NCI-H187 treated with DMSO at 0.1 percent for 48 hours (cell line): Measurements from ENCODE around the gene WSCD1.

Experiments used
- DNase-seq: peaks from one replicate; lab custom pipeline; 2025; lab: John Stamatoyannopoulos, UW

WSCD1 gene

DNA sequence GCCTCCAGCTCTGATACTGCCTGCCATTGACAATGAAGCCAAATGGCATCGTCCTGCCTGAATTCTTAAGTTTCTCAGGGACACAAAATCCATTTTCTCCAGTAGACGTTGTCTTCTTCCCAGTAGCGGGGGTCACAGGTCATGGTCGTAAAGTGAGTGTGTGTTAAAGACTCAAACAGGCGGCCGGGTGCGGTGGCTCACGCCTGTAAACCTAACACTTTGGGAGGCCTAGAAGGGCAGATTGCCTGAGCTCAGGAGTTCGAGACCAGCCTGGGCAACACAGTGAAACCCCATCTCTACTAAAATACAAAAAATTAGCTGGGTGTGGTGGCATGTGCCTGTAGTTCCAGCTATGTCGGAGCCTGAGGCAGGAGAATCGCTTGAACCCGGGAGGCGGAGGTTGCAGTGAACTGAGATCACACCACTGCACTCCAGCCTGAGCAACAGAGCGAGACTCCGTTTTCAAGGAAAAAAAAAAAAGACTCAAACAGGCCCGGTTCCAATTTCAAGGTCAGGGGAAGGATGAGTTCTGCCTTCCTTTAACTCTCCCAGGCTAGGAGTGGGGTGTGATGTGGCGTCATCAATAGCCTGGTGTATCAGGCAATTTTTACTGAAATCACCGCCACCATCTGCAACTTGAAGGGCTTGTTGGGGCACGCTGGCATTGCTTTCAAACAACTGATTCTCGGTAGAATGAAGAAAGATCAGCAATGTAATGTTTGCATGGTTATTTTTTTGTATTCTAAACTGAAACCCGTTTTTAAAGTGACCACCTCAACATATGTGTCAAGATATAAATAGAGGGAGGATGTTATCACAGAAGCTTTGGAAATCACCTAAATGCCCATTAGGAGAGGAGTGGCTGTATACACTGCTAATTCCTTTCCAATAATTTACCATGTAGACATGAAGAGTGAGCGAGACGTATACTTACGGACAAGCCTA, 91.0 kb downstream of the WSCD1 start:
- DNase-seq, result no peak

DNA sequence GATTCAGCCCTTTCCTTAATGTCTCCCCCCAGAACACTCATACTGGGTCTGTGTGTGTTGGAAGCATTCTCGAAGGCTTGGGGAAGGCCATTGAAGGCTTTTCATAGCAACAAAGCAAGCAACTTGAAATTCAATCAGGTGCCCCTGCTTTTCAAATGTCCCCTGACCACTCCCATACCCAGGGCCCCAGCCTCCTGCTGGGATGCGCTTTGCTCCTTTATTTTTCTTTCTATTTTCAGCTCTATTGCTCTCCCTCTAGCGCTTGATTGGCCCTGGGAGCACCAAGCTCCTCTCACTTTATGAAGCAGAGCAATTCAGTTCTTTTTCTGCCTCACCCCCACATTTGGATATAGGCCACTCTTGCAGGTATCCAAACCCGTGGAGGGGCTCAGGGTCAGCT, 92.0 kb downstream of the WSCD1 start:
- DNase-seq, result no peak

DNA sequence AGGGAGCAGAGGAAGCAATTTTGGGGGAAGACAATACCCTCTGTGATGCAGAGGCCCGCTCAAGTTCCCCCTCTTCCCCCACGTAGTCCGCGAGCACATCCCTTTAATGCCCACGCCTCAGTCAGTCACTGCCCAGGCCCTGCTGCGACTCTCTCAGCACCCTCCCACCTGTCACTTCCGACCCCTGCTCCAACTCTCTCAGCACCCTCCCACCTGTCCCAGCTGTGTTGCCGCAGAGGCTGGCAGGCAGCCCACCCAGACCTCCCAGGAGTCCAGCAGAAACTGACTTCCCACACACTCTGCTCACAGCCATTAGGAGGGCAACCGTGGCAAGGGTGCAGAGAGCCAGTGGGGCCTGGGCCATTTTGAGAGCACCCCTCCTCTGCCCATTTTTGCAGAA, 92.7 kb downstream of the WSCD1 start:
- no peak for DNase-seq

DNA sequence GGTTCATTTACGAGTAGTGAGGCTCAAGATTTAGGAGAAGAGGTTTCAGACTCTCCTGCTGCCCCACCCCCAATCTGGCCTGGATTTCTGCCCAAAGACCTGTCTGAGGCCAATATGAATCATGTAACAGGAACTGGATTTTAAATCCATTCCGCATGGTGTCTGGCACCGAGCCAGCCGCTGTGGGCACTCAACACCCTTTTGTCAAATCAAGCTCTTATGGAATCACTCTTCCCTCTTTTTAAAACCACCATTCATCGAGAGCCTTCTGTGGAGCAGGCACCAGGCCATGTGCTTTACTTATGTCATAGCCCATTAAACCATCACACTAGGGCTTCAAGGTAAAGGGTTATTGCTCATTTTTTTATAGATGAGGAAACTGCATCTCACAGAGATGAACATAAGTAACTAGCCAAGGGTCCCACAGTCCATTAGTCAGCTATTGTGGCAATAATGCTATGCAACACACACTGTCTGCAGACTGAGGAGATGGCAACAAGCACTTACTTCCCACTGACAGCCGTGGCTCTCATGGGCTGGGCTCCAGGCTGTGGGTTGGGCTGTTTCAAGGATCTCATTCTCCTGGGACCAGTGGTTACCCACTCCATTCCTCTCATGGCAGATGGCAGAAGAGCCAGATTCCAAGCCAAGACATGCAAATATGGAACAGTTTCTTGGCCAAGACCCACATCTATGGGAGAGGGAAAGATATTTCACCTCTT, 93.6 kb downstream of the WSCD1 start:
- DNase-seq, result peak; percentile 90

DNA sequence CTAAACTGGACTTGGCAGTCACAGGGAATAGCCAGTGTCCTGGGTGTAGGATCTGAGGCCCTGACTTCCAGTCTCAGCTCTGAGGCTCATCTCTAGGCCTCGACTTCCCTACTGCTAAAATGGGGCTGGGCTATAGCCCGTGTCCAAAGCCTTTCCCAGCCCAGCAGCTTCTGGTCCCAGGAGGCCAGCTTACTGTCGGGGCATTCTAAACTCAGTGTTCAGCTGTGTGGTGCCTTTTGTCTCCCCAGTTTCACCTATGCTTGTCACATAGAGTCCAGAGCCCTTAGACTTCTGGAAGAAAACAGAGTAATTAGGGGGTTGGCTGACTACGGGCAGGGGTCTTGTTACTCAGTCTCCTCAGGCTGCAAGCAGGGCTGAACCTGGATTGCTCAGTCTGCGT, 94.8 kb downstream of the WSCD1 start:
- DNase-seq, result no peak

DNA sequence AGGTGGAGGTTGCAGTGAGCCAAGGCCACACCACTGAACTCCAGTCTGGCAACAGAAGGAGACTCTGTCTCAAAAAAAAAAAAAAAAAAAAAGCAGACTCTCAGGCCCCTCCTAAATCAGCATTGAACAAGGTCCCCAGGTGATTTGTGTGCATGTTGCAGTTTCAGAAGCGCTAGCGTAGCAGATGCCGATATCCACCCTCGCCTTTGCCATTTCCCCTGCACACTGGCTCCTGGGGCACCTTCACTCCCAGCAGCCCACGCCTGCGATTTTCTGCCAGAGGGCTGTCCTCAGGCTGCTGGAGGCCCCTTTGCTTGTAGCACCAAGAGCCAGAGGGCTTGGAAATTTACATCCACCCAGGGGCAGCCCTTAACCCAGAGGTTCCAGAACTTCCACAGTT, 95.6 kb downstream of the WSCD1 start:
- no peak for DNase-seq

DNA sequence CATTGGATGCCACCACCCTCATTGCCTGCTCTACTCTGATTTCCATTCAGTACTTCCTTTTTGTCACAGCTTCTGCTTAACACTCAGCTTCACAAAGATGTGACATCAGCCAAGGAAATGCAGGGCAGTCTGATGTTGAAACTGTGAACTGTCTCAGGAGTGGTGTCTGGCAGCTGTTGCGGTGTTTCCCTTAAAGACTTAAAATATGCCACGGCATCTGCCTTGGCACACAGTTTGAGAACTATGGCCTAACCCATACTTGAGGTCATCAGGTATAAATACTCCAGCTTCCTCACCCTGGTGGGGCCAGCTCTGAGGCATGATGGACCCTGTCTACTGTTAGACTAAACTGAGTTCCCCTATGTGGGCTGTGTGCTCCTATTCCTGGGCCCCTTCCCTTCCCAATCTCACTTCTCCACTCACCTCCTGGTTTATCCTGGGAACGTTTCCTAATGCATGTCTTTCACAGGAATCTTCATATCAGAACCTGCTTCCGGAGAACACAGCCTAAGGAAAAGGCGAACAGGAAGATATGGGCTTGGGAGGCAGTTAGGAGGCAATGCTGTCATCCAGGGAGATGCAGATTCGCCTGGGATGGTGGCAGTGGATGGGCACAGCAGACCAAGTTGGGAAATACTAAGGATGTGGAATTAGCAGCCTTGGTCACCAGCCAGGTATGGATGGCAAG, 96.5 kb downstream of the WSCD1 start:
- DNase-seq, result no peak

DNA sequence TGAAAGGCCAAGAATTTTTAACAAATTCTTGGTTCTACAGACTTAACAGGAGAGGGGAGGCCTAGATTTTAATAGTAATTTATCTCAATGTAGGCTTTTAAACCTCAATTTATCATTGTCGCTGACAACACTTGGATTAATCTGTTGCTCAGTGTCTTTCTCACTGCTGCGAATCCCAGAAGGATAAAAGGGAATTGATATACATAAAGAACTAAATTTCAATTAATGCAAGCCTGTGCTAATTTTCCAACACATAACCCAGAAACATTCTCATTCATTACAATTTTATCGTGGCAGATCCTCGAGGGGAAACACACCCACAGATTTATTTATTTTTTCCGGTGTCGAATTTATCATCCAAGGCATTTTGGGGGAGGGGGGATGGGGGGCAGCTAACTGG, 98.1 kb downstream of the WSCD1 start:
- DNase-seq, result no peak

DNA sequence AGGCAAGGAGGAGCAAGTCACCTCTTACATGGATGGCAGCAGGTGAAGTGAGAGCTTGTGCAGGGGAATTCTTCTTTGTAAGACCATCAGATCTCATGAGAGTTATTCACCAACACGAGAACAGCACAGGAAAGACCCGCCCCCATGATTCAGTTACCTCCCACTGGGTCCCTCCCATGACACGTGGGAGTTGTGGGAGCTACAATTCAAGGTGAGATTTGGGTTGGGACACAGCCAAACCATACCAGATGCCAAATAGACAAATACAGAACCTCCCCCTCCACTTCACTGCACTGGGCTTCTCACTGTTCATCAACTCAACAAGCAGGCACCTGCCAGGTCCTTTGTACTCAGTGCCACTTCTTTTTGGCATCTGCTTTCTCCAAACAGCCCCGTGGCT, 100.2 kb downstream of the WSCD1 start:
- no peak for DNase-seq

DNA sequence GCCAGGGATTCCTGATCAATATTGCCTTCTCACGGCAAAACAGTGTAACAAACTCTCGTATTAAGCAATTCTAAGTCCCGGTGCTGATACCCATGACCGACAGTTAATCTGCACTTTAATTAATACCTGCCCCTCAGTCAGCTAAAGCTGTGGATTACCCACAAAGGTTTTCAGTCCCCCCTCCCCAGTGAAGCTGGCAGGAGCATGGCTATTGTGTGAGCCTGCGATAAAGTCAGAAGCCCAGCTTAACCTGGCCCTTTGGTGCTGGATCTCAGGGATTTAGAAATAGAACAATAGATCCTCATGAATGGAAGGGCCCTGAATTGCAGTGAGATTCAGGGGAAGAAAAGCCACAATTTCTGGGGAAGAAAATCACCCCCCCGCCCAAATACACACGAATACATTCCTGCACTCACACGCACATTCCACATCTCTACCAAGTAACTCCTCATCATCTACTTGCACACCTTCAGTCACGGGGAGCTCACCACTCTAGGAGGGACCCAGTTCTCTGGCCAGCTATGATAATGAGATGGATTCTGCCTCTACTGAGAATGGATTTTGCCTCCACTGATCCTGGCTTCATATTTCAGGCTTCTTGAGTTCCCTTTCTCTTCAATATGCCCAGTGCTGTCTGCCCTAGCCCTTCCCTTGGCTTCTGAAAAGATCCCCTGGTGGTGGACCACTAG, 102.6 kb downstream of the WSCD1 start:
- DNase-seq, result no peak

DNA sequence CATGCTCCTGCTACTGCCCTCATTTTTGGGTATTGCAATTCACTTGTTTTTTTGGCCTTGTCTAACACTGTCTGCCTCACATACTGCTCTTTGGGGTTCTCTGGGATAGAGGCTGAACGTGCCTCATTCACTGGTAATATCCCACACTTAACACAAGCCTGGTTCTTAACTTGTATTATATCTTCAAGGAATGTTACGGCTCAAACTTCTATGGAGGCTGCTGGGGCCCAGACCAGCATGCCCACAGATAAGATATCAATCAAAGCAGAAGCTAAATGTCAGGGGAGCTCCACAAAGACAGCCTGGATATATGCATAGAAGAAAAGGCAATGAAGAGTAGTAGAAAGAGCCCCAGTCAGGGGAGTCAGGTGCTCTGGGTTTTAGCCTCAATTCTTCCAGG, 103.5 kb downstream of the WSCD1 start:
- no peak for DNase-seq
